ENCODE data around the gene C1orf53.
A peak's percentile ranks its signal among the peaks of the same experiment; 100 is the strongest.

C1orf53 gene

GRCh38 chr1:197915862-197916499 lies 13.6 kb downstream of the C1orf53 start:
- ChIA-PET POLR2A (interaction anchor here (0.5 to 2.0 kb wide), 4 partner anchors 11 to 317 kb away, joined by 3 to 16 read pairs (median 4); partner anchors contain the start of gene C1orf53), CTCF (interaction anchor here (0.6 to 2.9 kb wide), 14 partner anchors 8 to 1093 kb away, joined by 3 to 10 read pairs (median 4); no protein-coding TSS in a partner anchor)
- Histone ChIP-seq H3K27ac (ENCODE audit: extremely low read depth, low read depth, low read length) (peak overlapping the region; percentile 43; the same call in 1 of the 2 replicates), H3K9me3 (ENCODE audit: control insufficient read depth, insufficient read depth, low read depth, low read length) (no peaks in the 10 kb centered on the region), H3K36me3 (ENCODE audit: control insufficient read depth in 2 of 2, insufficient read depth in 1 of 2, low read length in 2 of 2) (no peaks in the 10 kb centered on the region), H3K4me3 (ENCODE audit: low read depth, low read length) (peak overlapping the region; percentile 45), H3K4me1 (ENCODE audit: control insufficient read depth, insufficient read depth, low read length) (no peaks in the 10 kb centered on the region)
- TF ChIP-seq ZNF280D (tag by site-specific recombination; IDR thresholded peaks at IDR 0.05) (no peak), PRDM10 (tag by site-specific recombination; IDR thresholded peaks at IDR 0.05) (peak; percentile 82), ZNF658 (tag by site-specific recombination; IDR thresholded peaks at IDR 0.05) (no peak), ZNF560 (tag by site-specific recombination; IDR thresholded peaks at IDR 0.05; ENCODE audit: borderline replicate concordance) (no peak), ZBTB17 (tag by site-specific recombination; IDR thresholded peaks at IDR 0.05) (peak; percentile 37), SP2 (tag by site-specific recombination; IDR thresholded peaks at IDR 0.05) (peak; percentile 20; the same call in 1 of the 2 replicates), ZNF335 (tag by site-specific recombination; conservative IDR thresholded peaks at IDR 0.05) (peak; percentile 67), ZNF19 (tag by site-specific recombination; IDR thresholded peaks at IDR 0.05; ENCODE audit: low read depth) (no peak), BCL11B (tag by site-specific recombination; IDR thresholded peaks at IDR 0.05; ENCODE audit: low read depth) (no peak), ZBTB26 (tag by site-specific recombination; optimal IDR thresholded peaks at IDR 0.05) (peak; percentile 50), GLIS1 (tag by site-specific recombination; IDR thresholded peaks at IDR 0.05) (no peak), GLIS2 (tag by site-specific recombination; IDR thresholded peaks at IDR 0.05) (0 out of 2 replicates have a peak, but pooled peaks have one; percentile 14), ZFHX2 (tag by site-specific recombination; conservative IDR thresholded peaks at IDR 0.05) (peak; percentile 31; the same call in 1 of the 2 replicates), ZNF114 (tag by site-specific recombination; IDR thresholded peaks at IDR 0.05) (no peak), ZNF394 (tag by site-specific recombination; IDR thresholded peaks at IDR 0.05; ENCODE audit: borderline replicate concordance) (0 out of 2 replicates have a peak, but pooled peaks have one; percentile 26), ZNF747 (tag by site-specific recombination; IDR thresholded peaks at IDR 0.05) (no peak), MZF1 (tag by site-specific recombination; IDR thresholded peaks at IDR 0.05; ENCODE audit: borderline replicate concordance) (0 out of 2 replicates have a peak, but pooled peaks have one; percentile 31), ZSCAN30 (tag by site-specific recombination; IDR thresholded peaks at IDR 0.05) (peak; percentile 46), ZNF341 (tag by site-specific recombination; IDR thresholded peaks at IDR 0.05; ENCODE audit: low read depth) (peak; percentile 83), ZNF18 (tag by site-specific recombination; IDR thresholded peaks at IDR 0.05) (peak; percentile 91), ZFP69B (tag by site-specific recombination; IDR thresholded peaks at IDR 0.05) (no peak), ZBTB11 (tag by site-specific recombination; conservative IDR thresholded peaks at IDR 0.05; ENCODE audit: low read depth) (peak; percentile 66; the same call in 1 of the 2 replicates), ZNF366 (tag by site-specific recombination; conservative IDR thresholded peaks at IDR 0.05) (peak; percentile 100), KLF1 (tag by site-specific recombination; IDR thresholded peaks at IDR 0.05) (peak; percentile 37; the same call in 1 of the 2 replicates)

All from HEK293 (cell line).